ENCODE results near the gene CASQ2. TPM values are rescaled to one million over a fixed set of nuclear protein-coding genes. Genes with fewer than 3 reads are reported as not detected.

The CASQ2 gene
- not detected for total RNA-seq

DNA sequence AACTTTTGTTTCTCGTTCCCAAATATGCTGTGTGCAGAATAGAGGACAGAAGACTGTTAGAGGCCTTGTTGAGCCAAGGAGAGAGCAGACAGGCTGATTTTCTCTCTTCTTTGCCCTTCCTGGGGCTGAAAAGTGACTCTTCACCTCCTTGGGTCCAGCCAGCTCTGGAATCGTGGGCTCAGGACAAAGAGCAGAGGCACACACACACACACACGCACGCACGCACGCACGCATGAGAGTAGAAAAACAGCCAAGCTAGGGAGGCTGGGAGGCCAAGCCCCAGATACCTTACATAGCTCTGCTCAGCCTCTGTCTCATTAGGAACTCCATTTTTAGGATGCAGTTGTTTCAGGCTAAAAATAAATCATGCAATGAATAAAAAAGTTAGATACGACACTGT, at the start of gene CASQ2:
Gene CASQ2 (minus strand): TSS at position 166 of the 400 bp plus-strand sequence. CDS start 173 bp downstream, outside the sequence.

Other genes starting within 250 kb of the CASQ2 start
- gene VANGL1, start 126.7 kb downstream of the CASQ2 start, total RNA-seq = 10 to 100 TPM; 11.6 to 12.0 TPM
- not detected for gene NHLH2, start 72.4 kb upstream of the CASQ2 start, total RNA-seq
- under 1 TPM; 0.58 to 0.71 TPM for gene SLC22A15, start 207.8 kb upstream of the CASQ2 start, total RNA-seq

All from activated naive CD4-positive, alpha-beta T cell treated with anti-CD3 and anti-CD28 coated beads, Interleukin-2, amount 10 ng/mL, durations not matched to agents 5 hours and 36 hours (primary cell).